Adipocyte (in vitro differentiated cells): ENCODE data around the gene SCAF11.
"Not testable (repeated sequence)": the region's sequence is repeated elsewhere in the genome, so short reads cannot be mapped to it uniquely, and the experiment has no call there.

Experiments
- DNase-seq: peaks from one replicate; pipeline ENCODE4 v3.0.0-alpha.2; 2015; ENCODE audit warnings: low read depth
- H3K27me3 ChIP-seq: replicated peaks from 2 replicates; pipeline ENCODE4 v1.7.0; 2013; ENCODE audit warnings: mild to moderate bottlenecking, low read length, moderate library complexity; ENCODE audit not compliant: control insufficient read depth, insufficient read depth
- H3K36me3 ChIP-seq: 2 replicates; pipeline ENCODE4 v1.7.0; 2013; ENCODE audit warnings: low read length, mild to moderate bottlenecking, moderate library complexity; ENCODE audit not compliant: control insufficient read depth, insufficient read depth, severe bottlenecking
- H3K4me1 ChIP-seq: 2 replicates; pipeline ENCODE4 v1.7.0; 2013; ENCODE audit warnings: mild to moderate bottlenecking, low read length, moderate library complexity; ENCODE audit not compliant: control insufficient read depth, insufficient read depth
- H3K4me3 ChIP-seq: 2 replicates; pipeline ENCODE4 v1.7.0; 2013; ENCODE audit warnings: mild to moderate bottlenecking, low read length, moderate library complexity
- H3K9ac ChIP-seq: 2 replicates; pipeline ENCODE4 v1.7.0; 2013; ENCODE audit warnings: mild to moderate bottlenecking, low read length, moderate library complexity
- H3K9me3 ChIP-seq: 2 replicates; pipeline ENCODE4 v1.7.0; 2013; ENCODE audit warnings: mild to moderate bottlenecking, low read length, moderate library complexity; ENCODE audit not compliant: control insufficient read depth

SCAF11 gene

GRCh38 chr12:45990468-45991283, at the start of gene SCAF11:
SCAF11 (minus strand) TSS chr12:45990574; CDS start chr12:45964167, 26,407 bp downstream.
- Histone ChIP-seq H3K27me3 (no peaks in the 10 kb centered on the region), H3K36me3 (peaks cover 11% of the 10 kb centered on the region), H3K9ac (peak within 1 kb of the TSS; percentile 99), H3K4me1 (peaks cover 33% of the 10 kb centered on the region), H3K9me3 (no peaks in the 10 kb centered on the region), H3K4me3 (peak within 1 kb of the TSS; percentile 98)
- DNase-seq = peak; percentile 100

DNA sequence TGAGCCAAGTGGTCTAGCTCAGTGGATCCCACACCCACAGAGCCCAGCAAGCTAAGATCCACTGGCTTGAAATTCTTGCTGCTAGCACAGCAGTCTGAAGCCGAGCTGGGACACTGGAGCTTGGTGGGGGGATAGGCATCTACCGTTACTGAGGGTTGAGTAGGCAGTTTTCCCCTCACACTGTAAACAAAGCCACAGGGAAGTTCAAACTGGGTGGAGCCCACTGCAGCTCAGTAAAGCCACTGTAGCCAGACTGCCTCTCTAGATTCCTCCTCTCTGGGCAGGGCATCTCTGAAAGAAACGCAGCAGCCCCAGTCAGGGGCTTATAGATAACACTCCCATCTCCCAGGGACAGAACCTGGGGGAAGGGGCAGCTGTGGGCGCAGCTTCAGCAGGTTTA, 46.7 kb upstream of the SCAF11 start:
- H3K27me3 ChIP-seq, H3K9ac ChIP-seq, H3K4me3 ChIP-seq, H3K36me3 ChIP-seq, DNase-seq, H3K4me1 ChIP-seq, H3K9me3 ChIP-seq: not testable (repeated sequence)

DNA sequence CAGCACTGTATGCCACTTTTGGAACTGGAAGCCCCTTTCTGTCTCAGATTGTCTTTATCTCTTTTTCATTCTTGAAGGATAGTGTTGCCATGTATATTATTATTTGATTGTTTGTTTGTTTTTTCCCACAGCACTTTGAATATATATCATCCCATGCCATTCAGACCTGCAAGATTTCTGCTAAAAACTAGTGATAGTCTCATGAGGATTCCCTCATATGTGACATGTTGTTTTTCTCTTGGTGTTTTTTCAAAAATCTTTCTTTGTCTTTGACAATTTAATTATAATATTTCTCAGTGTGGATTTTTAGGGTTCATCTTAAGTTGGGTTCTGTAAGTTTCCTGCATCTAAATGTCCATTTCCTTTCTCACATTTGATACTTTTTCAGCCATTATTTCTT, 36.8 kb upstream of the SCAF11 start:
- Histone ChIP-seq H3K4me3 (no peak overlapping the region), H3K9me3 (peaks cover 48% of the 10 kb centered on the region), H3K27me3 (no peaks in the 10 kb centered on the region), H3K4me1 (no peaks in the 10 kb centered on the region), H3K36me3 (no peaks in the 10 kb centered on the region), H3K9ac (no peak overlapping the region)
- no peak for DNase-seq

DNA sequence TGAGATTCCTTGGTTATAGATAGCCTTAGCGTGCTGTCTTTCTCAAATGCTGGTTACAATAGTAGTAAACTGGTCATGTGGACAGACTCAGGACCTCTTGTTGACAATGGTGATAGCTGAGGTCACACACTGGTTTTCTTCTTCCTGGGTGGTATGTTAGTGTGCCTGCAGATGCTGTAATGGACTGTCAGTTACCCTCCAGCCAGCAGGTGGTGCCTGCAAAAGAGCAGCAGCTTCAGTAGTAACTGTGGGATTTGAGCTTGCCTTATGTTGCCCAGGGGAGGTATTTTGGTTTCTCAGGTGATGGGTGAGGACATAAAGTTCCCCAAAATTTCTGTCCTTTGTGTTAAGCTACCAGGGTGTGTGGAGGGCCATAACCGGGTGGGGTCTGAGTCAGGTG, 33.7 kb upstream of the SCAF11 start:
- Histone ChIP-seq H3K9ac (no peak overlapping the region), H3K27me3 (no peaks in the 10 kb centered on the region), H3K36me3 (no peaks in the 10 kb centered on the region), H3K4me1 (no peaks in the 10 kb centered on the region), H3K4me3 (no peak overlapping the region), H3K9me3 (peaks cover 65% of the 10 kb centered on the region)
- DNase-seq = no peak

DNA sequence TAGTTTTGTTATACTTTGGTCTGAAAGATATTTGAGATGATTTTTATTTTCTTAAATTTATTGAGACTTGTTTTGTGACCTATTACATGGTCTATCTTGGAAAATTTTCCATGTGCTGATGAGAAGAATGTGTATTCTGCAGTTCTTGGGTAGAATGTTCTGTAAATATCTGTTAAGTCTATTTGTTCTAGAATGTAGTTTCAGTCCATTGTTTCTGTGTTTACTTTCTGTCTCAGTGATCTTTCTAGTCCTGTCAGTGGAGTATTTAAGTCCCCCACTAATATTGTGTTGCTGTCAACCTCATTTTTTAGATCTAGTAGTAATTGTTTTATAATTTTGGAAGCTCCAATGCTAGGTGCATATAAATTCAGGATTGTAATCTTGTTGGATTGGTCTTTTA, 30.4 kb upstream of the SCAF11 start:
- Histone ChIP-seq H3K4me3 (no peak overlapping the region), H3K36me3 (no peaks in the 10 kb centered on the region), H3K4me1 (no peaks in the 10 kb centered on the region), H3K27me3 (no peaks in the 10 kb centered on the region), H3K9ac (no peak overlapping the region), H3K9me3 (peaks cover 35% of the 10 kb centered on the region)
- DNase-seq = no peak

- H3K27me3 ChIP-seq, H3K9ac ChIP-seq, DNase-seq, H3K4me1 ChIP-seq, H3K36me3 ChIP-seq, H3K4me3 ChIP-seq: not testable (repeated sequence)
- peaks cover 22% of the 10 kb centered on the region for H3K9me3 ChIP-seq
Measured at GRCh38 chr12:46018712-46019111, 28.3 kb upstream of the SCAF11 start.

GRCh38 chr12:46017866-46018375, 27.5 kb upstream of the SCAF11 start:
- peaks cover 22% of the 10 kb centered on the region for H3K9me3 ChIP-seq
- DNase-seq, H3K9ac ChIP-seq, H3K4me1 ChIP-seq, H3K36me3 ChIP-seq, H3K27me3 ChIP-seq, H3K4me3 ChIP-seq: not testable (repeated sequence)

DNA sequence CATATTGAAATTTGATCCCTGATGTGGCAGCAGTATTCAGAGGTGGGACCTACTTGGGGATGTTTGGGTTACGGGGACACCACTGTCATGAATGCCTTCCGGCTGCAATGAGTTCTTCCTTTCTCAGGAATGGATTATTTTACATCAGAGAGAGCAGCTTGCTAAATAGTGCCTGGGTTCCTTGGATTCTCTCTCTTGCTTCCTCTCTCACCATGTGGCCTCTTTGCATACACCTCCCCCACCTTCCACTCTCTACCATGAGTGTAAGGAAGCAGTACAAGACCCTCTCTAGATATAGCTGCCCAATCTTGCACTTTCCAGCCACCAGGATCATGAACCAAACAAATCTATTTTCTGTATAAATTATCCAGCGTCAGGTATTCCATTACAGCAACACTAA, 15.4 kb upstream of the SCAF11 start:
- Histone ChIP-seq H3K36me3 (no peaks in the 10 kb centered on the region), H3K4me1 (no peaks in the 10 kb centered on the region), H3K27me3 (peaks cover 5% of the 10 kb centered on the region), H3K4me3 (no peak overlapping the region), H3K9me3 (no peaks in the 10 kb centered on the region), H3K9ac (no peak overlapping the region)
- no peak for DNase-seq

- peak; percentile 65 for DNase-seq
Measured at GRCh38 chr12:46005151-46005797, 14.9 kb upstream of the SCAF11 start.

DNA sequence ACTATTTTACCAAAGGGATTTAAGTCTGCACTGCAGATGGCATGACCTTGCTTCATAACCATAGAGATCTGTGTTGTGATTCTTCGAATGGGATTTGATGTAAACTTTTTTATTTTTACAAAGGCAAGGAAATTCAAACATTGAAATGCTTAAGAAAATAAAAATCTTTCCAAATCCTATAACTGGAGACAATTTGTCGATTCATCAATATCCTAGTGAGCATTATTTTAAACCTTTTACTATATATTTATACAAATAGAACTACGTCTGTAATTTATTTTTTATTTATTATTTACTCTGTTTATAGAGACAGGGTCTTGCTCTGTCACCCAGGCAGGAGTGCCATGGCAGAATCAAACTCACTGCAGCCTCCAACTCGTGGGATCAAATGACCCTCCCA, 14.3 kb upstream of the SCAF11 start:
- H3K9ac ChIP-seq = no peak overlapping the region
- H3K27me3 ChIP-seq = peaks cover 5% of the 10 kb centered on the region
- no peak overlapping the region for H3K4me3 ChIP-seq
- H3K9me3 ChIP-seq = no peaks in the 10 kb centered on the region
- H3K4me1 ChIP-seq = no peaks in the 10 kb centered on the region
- DNase-seq = no peak
- no peaks in the 10 kb centered on the region for H3K36me3 ChIP-seq

More at GRCh38 chr12:46005151-46005797, 14.9 kb upstream of the SCAF11 start:
- no peaks in the 10 kb centered on the region for H3K9me3 ChIP-seq
- no peak overlapping the region for H3K4me3 ChIP-seq
- no peaks in the 10 kb centered on the region for H3K36me3 ChIP-seq
- H3K4me1 ChIP-seq = no peaks in the 10 kb centered on the region
- peaks cover 5% of the 10 kb centered on the region for H3K27me3 ChIP-seq
- H3K9ac ChIP-seq = no peak overlapping the region

DNA sequence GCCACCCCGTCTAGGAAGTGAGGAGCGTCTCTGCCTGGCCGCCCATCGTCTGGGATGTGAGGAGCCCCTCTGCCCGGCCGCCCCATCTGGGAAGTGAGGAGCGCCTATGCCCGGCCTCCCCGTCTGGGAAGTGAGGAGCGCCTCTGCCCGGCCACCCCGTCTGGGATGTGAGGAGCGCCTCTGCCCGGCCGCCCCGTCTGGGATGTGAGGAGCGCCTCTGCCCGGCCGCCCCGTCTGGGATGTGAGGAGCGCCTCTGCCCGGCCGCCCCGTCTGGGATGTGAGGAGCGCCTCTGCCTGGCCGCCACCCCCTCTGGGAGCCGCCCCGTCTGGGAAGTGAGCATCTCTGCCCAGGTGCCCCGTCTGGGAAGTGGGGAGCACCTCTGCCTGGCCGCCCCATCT, 9.7 kb upstream of the SCAF11 start:
- not testable (repeated sequence) for H3K4me1 ChIP-seq, H3K4me3 ChIP-seq, H3K9me3 ChIP-seq, H3K9ac ChIP-seq, H3K36me3 ChIP-seq, H3K27me3 ChIP-seq, DNase-seq
